Pons (tissue), 1 donor: ENCODE measurements around the gene CYREN.
"Not testable (repeated sequence)": the region's sequence is repeated elsewhere in the genome, so short reads cannot be mapped to it uniquely, and the experiment has no call there.

ENCODE experiments used
- DNase-seq: peaks from one replicate; pipeline ENCODE4 v3.0.0-alpha.2; 2016; ENCODE audit warnings: low spot score

Gene CYREN, protein sequence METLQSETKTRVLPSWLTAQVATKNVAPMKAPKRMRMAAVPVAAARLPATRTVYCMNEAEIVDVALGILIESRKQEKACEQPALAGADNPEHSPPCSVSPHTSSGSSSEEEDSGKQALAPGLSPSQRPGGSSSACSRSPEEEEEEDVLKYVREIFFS

GRCh38 chr7:135170274-135170997 lies at the start of gene CYREN:
CYREN (minus strand) TSS chr7:135170707; CDS start chr7:135168922, 1,785 bp downstream.
- DNase-seq, result peak; percentile 91

DNA sequence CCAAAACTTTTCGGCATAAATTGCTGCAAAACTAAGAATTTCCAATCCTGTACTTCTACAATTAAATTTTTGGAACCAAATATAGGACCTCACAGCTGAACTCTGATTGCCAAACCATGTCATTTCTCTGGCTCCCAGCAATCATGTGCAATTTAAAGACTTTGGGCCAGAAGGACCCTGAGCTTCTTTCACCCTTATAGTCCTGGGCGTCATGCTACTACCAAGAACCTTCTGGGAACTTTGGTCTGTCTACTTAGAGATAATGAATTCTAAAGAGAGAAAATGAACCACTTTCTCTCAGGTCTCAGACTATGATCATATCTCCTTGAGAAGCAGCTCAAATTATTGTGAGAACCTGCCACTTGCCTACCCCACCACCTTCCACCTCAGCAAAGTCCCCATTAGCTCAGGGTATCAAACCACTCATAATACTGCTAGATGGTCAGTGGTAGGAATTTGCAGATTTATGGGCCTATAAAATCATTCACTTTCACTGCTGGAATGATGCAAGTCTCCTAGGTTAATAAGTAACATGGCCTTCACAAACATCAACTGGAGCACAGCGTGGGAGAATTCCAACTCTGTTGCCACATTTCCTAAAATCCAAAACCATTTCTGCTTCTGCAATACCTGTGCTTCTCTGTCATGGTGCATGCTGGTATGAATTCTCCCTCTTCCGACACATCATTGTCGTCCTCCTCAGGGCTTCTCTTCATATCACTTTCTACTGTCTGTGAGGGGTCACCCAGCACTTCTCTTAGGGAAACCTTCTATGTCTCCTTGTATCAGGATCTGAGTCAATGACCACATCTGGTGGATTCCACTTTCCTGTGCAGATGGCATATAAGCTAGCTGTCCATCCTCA lies 47.4 kb upstream of the CYREN start:
- DNase-seq, result no peak

DNA sequence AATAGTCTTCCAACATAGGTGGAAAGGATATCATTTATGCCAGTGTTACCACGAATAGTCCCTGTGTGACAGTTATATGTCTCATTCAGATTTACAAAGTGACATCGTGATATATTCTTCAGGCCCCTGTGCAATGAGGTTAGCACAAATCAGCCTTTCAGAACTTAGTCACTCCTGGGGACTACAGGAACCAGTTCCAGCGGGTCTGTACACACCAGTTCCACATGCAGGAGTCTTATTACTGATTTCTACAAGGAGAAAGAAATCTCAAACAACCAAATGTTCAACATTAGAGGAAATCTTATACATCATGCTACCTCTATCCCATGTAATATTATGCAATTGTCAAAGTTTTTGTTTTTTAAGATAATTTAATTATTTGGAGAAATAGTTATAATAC lies 45.2 kb upstream of the CYREN start:
- DNase-seq, result no peak

GRCh38 chr7:135215180-135215579 lies 44.7 kb upstream of the CYREN start:
- no peak for DNase-seq

DNA sequence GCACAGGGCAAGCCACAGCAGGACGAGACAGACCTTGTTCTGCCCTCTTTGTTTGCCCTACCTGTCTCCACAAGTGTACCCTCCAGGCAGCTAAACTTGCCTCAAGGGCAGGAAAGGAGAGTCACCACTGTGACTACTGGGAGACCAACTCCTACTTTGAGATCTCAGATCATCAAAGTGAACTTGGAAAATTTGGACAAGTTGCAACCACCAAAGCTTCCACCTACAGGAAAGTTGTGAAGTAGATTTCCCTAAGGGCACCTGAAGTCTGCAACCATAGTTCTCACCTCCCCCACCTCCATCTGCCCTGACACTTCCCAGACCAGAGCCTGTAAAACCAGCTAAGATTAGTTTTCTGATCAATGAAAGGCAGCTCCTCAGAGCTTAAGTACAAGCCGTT lies 43.3 kb upstream of the CYREN start:
- no peak for DNase-seq

- DNase-seq, result not testable (repeated sequence)
These were observed 41.6 kb upstream of the CYREN start for GRCh38 chr7:135211946-135212685.

GRCh38 chr7:135211179-135211945 lies 40.9 kb upstream of the CYREN start, which contains the start of gene WDR91:
WDR91 (minus strand) TSS chr7:135211526; CDS start chr7:135211502, 24 bp downstream.
- peak; percentile 95 for DNase-seq

DNA sequence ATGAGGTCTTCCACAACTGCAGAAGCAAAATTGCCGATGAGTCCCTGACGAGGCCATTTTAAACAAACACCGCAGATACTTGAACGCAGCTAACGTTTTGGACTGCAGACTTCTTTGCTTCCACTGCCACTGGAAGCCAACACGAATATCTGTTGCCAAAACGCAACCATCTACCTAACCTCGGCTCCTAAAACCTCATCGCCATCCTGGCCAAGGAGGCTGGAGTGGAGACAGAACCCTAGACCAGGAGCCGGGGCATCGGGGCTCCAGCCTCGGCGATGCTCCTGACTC lies 40.3 kb upstream of the CYREN start:
- peak; percentile 56 for DNase-seq

DNA sequence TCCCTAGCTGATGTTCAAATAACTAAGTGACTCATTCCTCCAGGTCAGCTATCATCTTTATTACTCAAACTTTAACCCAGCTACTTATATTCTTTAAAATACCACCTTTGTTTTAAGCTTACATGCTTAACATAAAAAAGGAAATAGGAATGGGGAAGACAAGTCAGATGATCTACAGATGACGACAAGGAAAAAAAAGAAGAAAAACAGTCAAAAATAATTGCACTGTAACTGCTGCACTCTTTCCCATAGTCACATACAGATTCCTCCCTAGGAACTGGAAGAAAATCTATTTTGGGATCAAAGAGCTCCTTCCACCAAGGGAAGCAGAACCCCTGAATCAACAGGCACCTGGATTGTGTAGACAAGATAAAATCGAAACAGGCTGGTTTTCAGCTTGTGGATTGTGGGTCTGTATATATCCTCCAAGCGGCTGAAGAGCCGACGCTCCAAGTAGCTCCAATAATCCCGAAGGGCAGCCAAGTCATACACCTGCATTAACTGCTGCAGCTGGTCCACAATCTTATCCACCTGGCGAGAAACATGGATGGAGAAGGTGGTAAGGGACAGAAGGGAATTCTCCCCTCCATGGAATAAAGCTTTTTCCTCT lies 38.8 kb upstream of the CYREN start:
- peak; percentile 70 for DNase-seq

DNA sequence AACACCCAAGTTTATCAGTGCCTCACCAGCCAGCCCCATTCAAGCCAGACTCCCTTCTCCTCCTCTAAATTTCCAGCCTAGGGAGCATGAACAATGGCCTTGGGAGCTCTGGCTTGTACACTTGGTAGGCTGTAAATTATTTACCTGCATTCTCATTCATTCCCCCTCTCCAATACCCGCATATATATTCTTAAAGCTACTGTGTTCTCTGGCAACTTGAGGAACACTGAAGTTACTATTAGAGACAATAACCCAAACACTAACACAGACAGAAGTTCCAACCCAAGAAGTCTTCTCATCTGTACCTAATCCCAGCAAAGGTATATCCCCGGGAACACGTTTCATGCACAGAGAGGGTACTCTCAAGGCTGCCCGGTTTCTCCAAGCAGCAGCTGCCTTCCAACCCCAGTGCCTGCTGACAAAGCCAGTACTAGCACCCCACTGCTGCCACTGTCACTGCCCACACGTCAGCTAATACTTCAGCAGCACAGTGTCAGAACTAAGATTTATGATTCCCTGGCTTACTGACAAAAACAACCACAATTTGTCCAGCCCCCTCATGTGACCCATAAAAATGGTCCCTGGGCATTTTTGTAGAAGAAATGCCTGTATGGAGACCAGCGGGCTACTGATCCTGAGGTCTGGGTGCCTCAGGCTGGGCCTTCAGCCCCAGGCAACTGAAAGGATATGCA lies 37.7 kb upstream of the CYREN start:
- no peak for DNase-seq

- peak; percentile 17 for DNase-seq
These were observed 37.0 kb upstream of the CYREN start for GRCh38 chr7:135207406-135208101.

GRCh38 chr7:135206941-135207391 lies 36.5 kb upstream of the CYREN start:
- peak; percentile 42 for DNase-seq

DNA sequence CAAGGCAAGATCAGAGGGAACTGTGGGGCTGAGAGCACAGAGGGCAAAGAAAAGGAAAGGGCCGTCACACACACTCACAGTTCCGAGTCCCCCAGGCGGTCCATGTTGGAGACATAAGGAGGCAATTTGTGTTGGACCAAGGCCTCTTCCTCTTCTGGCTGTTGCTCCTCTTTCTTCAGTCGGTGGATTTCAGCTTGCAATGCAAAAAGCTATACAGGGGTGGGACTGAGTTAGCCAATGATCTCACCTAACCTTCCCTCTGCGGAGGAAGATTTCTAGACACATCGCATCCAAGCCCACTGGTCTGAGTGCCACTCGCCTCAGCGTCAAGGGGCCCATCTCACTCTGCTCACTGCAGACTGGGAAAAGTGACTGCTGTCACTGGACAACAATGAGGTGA lies 35.3 kb upstream of the CYREN start:
- peak; percentile 15 for DNase-seq

DNA sequence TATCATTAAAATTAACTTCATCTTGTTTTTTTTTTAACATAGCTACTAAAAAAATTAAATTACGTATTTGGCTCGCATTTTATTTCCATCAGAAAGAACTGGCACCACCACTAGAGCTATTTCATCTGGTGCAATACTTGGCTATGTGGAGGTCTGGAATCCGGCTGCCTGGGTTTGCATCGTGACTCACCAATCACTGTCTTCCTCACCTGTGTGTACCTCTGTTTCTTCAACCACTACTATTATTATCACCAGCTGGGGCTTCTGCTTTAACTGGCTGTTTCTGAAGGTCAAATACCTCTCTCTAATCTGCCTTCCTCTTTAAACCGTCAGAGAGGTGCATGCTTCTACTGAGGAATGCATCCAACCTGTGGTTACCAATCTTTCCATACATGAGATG lies 34.4 kb upstream of the CYREN start:
- no peak for DNase-seq

DNA sequence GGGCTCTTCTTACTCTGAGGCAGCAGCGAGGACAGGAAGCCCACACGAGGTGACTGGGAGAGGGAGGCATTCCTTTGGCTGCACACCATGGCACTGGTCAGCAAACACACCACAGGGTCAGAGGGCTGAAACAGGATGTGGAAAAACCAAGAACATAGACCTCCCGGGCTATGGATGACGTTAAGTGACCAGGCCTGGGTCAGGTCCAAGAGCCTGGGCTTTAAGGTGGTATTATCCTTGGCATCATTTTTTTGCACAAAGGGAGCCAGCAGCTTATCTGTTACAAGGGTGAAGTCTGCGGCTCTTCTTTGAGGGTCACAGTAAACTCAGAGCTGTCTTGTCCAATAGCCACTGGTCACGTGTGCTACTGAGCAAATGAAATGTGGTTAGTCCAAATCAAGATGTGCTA lies 33.8 kb upstream of the CYREN start:
- no peak for DNase-seq

- DNase-seq, result no peak
These were observed 30.8 kb upstream of the CYREN start for GRCh38 chr7:135201350-135201749.

- no peak for DNase-seq
These were observed 30.4 kb upstream of the CYREN start for GRCh38 chr7:135200821-135201331.

DNA sequence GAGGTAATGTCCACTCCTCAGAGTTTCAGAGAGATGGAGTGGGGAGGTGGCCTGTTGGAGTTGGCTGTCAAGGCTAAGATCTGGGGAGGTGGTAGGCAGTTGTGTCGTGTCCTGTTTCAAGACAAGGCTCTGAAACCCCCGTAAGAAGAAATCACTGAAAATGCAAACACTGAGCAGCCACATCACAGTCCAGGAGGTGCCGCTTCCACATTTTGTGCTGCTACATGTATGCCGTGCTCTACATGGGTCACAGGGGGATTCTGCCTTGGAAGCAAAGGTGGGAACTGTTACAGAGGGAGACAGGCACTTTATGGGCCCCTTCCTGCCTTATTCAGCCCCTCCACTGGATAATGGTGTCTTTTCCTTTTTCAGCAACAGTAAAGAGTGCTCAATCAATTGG lies 28.9 kb upstream of the CYREN start:
- DNase-seq, result no peak

- no peak for DNase-seq
These were observed 27.6 kb upstream of the CYREN start for GRCh38 chr7:135197906-135198655.
